GM15510 (cell line): ENCODE data around the gene CYP2C9.

ENCODE experiments used
- POLR2A ChIP-seq: IDR thresholded peaks from 3 replicates; pipeline ENCODE4 v1.6.1; 2011; ENCODE audit warnings: borderline replicate concordance; ENCODE audit not compliant: insufficient read length; ENCODE audit errors: extremely low read depth

Gene CYP2C9

DNA sequence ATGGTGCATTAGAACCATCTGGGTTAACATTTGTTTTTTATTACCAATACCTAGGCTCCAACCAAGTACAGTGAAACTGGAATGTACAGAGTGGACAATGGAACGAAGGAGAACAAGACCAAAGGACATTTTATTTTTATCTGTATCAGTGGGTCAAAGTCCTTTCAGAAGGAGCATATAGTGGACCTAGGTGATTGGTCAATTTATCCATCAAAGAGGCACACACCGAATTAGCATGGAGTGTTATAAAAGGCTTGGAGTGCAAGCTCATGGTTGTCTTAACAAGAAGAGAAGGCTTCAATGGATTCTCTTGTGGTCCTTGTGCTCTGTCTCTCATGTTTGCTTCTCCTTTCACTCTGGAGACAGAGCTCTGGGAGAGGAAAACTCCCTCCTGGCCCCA, at the start of gene CYP2C9:
CYP2C9 (plus strand) TSS at position 276 of the 400 bp plus-strand sequence; CDS start at position 301, 25 bp downstream.
- no peak for TF ChIP-seq POLR2A

GRCh38 chr10:94889123-94889522, 49.3 kb upstream of the CYP2C9 start:
- TF ChIP-seq POLR2A: no peak

DNA sequence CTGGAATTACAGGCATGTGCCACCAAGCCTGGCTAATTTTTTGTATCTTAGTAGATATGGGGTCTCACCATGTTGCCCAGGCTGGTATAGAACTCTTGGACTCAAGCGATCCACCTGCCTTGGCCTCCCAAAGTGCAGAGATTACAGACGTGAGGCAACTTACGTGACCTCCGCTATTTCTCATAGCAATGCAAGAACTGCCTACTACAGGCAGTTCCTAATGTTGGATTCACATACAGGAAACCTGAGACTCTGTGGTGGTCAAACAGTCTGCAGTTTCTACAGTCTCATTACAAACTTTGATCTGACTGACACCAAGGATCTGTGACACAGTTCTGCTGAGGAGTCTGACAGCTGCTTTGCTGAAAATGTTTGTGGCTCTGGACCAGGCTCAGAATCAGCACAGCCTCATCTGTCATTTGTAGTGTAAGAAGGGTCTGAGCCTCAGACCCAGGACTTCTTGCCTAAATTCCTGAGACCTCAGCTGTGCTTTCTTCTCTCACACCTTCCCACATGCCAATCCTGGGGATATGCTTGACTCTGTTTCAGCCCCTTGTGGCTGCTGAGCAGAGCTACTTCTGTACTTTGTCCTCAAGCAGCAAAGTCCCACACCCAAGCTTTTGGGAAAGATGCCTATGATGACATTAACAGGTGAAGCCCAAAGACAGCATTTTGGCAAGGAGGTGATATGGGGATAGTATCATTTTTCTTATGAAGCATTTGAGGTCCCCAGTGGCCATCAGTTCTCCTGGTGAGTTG, 48.0 kb upstream of the CYP2C9 start:
- TF ChIP-seq POLR2A: no peak

- TF ChIP-seq POLR2A: no peak
These were observed 36.4 kb upstream of the CYP2C9 start for GRCh38 chr10:94902080-94902479.

DNA sequence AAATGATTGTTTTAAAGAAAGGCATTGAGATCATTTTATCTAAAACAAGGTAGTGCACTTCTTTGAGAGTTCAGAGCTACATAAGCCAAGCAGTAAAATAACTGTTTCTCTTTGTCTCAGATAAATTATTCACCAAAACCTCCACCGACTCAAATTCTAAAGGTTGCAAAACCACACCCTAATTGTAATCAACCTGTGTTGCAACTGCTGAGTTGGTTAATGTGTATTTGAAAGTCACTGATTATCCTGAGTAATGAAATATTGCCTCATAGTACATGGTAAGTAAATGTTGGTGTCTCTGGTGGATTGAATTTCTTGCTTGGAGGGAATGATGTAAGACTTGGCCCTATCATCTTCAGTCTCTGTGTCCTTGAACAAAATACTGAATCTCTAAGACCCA, 35.9 kb upstream of the CYP2C9 start:
- TF ChIP-seq POLR2A: no peak

DNA sequence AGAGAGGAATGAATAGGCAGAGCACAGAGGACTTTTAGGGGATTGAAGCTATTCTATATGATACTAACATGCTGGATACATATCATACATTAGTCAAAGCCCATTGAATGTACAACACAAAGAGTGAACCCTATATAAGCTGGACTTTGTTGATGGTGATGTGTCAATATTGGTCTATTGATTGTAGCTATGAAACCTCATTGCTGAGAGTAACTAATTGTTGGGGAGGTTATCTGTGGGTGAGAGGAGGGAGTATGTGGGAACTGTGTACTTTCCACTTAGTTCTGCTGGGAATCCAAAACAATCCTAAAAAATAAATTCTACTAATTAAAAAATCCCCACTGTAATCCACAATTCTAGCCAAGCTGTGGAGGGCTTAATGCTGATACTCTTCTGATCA, 22.0 kb upstream of the CYP2C9 start:
- no peak for TF ChIP-seq POLR2A

DNA sequence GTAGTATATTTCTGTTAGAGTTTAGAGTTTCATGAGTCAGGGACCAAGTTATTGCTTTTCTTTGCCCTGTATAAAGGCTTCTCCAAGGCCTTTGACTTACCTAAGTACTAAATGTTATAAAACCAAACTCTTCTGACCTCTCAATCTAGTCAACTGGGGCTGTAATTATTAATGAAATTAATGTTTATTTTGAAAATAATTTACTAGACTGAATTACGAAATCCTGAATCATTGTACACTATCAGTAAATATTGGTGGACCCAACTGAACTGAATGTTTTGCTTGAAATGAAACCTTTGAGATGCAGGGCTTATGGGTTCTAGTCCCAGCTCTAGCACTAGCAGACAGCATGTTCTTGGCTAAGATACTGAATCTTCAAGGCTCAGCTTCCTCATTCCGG, 1.7 kb upstream of the CYP2C9 start:
- no peak for TF ChIP-seq POLR2A

DNA sequence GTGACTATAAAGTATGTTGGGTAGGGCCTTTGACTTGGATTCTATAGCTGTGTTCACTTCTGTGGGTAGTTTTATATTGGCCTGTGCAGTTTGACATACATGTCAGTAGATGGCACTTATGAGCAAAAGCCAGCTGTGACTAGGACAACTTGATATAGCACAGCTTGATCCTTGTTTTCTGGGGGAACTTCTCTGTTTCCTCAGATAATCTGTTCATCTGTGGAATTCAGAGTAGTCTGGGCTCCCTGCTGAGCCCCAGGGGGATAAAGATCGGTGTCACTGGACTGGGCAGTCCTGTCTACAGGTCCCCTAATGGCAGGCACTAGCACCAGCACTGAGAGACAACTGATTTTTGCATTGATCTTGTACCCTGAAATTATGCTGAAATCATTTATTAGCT, 25.4 kb downstream of the CYP2C9 start:
- no peak for TF ChIP-seq POLR2A

- no peak for TF ChIP-seq POLR2A
These were observed 45.1 kb downstream of the CYP2C9 start for GRCh38 chr10:94983555-94983954.

GRCh38 chr10:94989192-94989591, 50.7 kb downstream of the CYP2C9 start:
- TF ChIP-seq POLR2A: no peak

GRCh38 chr10:94991243-94991888, 52.9 kb downstream of the CYP2C9 start:
- no peak for TF ChIP-seq POLR2A

DNA sequence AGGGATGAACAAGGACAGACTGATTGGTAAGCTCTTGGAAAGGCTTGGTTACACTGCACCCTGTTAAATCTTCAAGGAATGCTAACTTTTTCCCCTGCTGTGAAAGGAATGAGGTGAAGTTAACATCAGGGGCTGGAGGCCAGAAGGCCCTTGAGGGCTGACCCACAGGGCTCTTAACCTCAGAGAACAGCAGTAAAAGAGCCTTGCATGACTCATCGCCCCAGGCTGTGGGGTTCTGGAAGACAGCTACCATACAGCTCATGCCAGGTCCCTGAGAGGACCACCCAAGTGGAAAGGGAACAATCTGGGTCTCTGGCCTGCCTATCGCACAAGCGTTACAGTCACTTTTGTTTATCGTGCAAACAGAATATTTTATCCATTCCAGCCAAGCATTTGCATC, 54.4 kb downstream of the CYP2C9 start:
- no peak for TF ChIP-seq POLR2A

DNA sequence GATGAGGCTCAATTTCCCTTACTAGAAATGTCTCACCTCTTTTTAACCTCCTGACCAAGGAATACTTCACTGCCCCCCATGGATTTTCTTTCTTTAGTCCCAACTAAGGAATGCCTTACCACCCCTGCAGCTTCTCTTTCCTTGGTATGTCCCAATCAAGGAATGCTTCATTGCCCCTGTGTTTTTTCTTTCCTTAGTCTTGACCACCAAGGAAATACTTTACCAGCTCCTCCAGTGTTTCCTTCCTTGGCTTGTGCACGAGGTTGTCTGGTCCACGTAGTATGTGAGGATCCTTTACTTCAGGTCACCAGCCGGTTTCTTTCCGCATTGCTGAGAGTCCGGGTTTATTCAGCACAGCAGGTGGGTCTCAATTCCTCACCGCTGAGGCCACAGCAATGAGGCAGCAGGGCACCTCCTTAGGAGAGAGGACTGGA, 59.3 kb downstream of the CYP2C9 start:
- TF ChIP-seq POLR2A: no peak

- TF ChIP-seq POLR2A: no peak
These were observed 88.0 kb downstream of the CYP2C9 start for GRCh38 chr10:95026461-95026860.

DNA sequence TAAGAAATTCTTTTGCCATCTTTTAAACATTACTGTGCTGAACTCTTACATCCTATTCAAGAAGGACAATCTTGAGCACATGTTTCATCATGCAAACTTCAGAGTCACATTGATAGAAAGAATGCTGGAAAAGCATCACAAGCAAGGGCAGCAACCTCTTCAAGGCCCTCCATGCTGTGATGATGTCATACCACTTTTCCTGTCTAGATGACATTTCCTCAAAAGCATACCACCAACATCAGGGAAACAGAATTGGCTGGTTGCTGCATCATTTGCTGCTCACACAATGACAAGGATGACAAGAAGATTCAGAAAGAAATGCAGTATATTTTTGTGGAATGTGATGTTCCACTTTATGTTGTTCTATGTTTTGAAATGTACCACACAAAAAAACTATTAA, 93.2 kb downstream of the CYP2C9 start:
- no peak for TF ChIP-seq POLR2A

DNA sequence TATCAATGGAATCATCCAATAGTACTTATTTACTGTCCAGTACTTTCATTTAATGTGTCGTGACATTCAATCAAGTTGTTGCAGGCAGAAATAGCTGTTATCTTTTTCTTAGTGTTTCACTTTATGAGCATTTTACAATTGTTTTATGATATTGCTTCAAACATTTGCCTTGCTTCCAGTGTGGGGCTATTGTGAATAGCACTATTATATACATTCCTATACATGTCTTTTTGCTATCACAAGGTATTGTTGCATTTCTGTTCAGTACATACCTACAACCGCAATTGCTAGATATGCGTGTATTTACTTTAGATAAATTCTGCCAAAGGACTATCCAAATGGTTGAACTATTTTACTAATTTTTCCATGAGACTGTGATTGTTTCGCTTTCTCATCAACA, 95.9 kb downstream of the CYP2C9 start:
- no peak for TF ChIP-seq POLR2A
